T-helper 9 cell (primary cell): ENCODE measurements around the gene CYP2S1.
"Not testable (repeated sequence)": the region's sequence is repeated elsewhere in the genome, so short reads cannot be mapped to it uniquely, and the experiment has no call there.

Experiments
- DNase-seq: peaks from one replicate; pipeline ENCODE4 v3.0.0-alpha.2; 2020

The CYP2S1 gene

GRCh38 chr19:41226874-41227390 lies 33.9 kb downstream of the CYP2S1 start:
- DNase-seq, result no peak

DNA sequence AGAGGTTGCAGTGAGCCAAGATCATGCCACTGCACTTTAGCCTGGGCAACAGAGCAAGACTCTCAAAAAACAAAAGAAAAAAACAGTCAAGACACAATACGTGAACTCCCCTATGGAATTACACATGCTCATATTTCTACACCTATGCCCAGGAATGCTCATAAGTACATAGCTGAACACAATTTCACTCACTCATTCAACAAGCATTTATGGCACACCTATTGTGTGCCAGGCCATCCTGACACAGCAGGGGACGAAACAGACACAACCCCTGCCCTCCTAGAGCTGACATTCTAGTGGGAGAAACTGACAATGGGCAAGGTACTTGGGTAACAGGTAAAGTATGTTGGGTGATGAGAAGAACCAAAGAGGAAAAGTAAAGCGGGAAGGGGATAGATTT lies 35.5 kb downstream of the CYP2S1 start:
- no peak for DNase-seq

- DNase-seq, result not testable (repeated sequence)
Observed at GRCh38 chr19:41229338-41229737, 36.3 kb downstream of the CYP2S1 start.

DNA sequence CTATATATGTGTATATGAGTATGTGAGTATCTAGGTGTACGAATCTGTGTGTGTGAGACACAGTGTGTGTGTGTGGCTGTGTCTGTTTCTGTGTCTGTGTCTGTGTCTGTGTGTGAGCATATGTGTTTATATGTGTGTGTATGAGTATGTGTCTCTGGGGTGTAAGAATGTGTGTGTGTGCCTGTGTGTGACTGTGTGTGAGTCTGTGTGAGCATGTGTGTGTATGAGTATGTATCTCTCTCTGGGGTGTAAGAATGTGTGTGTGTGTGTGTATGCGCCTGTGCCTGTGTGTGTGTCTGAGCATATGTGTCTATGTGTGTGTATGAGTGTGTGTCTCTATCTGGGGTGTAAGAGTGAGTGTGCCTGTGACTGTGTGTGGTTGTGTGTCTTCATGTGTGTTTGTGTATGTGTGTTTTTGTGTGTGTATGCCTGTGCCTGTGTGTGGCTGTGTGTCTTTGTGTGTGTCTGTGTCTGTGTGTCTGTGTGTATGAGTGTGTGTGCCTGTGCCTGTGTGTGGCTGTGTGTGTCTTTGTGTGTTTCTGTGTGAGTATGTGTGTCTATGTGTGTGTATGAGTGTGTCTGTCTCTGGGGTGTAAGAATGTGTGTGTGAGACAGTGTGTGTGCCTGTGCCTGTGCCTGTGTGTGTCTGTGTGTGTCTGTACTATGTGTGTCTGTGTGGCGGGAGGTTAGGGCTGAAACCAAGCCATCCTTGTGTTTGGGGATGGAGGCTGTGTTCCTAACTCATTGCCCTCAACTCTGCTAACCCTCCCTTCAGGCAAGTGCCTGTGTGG lies 37.2 kb downstream of the CYP2S1 start:
- no peak for DNase-seq

- no peak for DNase-seq
Observed at GRCh38 chr19:41232686-41233085, 39.7 kb downstream of the CYP2S1 start.

DNA sequence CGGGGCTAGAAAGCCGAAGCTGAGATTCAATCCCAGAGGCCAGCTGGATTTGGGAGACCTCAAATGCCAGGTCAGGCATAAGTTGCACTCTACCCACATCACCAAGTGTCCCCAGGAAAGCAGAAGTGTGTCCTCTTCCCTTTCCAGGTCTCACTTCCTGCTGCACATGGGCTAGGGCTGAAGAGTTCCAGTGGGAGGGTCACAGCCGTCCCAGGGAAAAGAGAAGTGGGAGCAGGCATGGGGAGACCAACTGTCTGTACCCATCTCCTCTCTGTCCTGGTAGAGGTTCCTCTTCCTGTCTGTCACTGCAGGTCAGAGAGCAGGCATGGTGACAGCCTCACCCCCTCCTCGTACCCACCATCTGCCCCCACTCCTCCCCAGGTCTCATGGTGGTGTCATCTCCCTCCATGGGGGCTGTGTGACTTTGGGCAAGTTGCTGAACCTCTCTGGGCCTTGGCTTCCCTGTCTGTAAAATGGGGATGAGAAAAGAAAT lies 40.8 kb downstream of the CYP2S1 start:
- DNase-seq, result no peak

- DNase-seq, result no peak
Observed at GRCh38 chr19:41234512-41235168, 41.6 kb downstream of the CYP2S1 start.

GRCh38 chr19:41235480-41235879 lies 42.5 kb downstream of the CYP2S1 start:
- no peak for DNase-seq

GRCh38 chr19:41238244-41238643 lies 45.2 kb downstream of the CYP2S1 start:
- DNase-seq, result no peak

DNA sequence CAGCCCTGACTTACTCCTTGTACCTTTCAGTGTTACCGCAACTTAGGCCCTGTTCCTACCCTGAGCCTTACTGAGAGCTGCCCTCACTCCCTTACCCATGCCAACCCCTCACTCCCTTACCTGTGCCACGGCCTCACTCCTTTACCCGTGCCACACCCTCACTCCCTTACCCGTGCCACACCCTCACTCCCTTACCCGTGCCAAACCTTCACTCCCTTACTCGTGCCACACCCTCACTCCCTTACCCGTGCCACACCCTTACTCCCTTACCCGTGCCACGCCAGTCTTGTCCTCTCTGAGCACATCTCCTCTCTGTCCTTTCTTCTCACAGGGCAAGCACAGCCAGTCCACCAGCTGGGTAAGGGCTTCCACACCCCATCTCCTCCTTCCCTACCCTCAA lies 46.3 kb downstream of the CYP2S1 start:
- no peak for DNase-seq

- no peak for DNase-seq
Observed at GRCh38 chr19:41239961-41240574, 47.0 kb downstream of the CYP2S1 start.

- no peak for DNase-seq
Observed at GRCh38 chr19:41241859-41242258, 48.8 kb downstream of the CYP2S1 start.

DNA sequence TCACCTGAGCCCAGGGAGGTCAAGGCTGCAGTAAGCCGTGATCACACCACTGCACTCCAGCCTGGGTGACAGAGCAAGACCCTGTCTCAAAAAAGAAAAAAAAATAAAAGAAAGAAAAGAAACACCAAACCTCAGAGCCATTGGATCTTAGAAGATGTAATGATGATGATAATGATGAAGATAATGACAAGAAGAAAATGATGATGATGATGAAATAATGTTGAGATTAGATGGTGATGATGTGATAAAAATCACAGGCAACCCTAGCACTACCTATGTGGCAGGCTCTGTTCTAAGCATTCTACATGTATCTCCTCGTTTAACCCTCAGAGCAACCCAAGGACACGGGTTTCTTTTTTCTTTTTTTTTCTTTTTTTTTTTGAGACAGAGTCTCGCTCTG lies 51.1 kb downstream of the CYP2S1 start:
- no peak for DNase-seq

- DNase-seq, result no peak
Observed at GRCh38 chr19:41245843-41246242, 52.8 kb downstream of the CYP2S1 start.

- no peak for DNase-seq
Observed at GRCh38 chr19:41248895-41249294, 55.9 kb downstream of the CYP2S1 start.

GRCh38 chr19:41249707-41250423 lies 56.8 kb downstream of the CYP2S1 start:
- no peak for DNase-seq

- no peak for DNase-seq
Observed at GRCh38 chr19:41253660-41254059, 60.6 kb downstream of the CYP2S1 start.

DNA sequence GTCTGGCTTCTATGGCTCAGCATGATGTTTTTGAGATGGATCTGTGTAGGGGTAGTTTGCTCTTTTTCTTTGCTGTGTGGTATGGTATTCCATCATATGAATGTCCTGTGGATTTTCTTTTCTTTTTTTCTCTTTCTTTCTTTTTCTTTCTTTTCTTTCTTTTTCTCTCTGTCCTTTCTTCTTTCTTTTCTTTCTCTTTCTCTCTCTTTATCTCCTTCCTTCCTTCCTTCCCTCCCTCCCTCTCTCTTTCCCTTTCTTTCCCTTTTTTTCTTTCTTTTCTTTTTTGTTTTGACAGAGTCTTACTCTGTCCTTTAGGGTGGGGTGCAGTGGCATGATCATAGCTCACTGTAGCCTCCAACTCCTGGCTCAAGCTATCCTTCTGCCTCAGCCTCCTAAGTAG lies 62.2 kb downstream of the CYP2S1 start:
- no peak for DNase-seq
